Ascending aorta (tissue), 2 donors: Measurements from ENCODE around the gene TNIP2. TPM values are rescaled to one million over a fixed set of nuclear protein-coding genes. Genes with fewer than 3 reads are reported as not detected.
A peak's percentile ranks its signal among the peaks of the same experiment; 100 is the strongest.
"Not testable (repeated sequence)": the region's sequence is repeated elsewhere in the genome, so short reads cannot be mapped to it uniquely, and the experiment has no call there.

Experiments used
- DNase-seq, 2 donors: peaks; one replicate each; pipeline ENCODE4 v3.0.0-alpha.2; 2019; ENCODE audit warnings: low spot score in 2 of 2
- H3K27ac ChIP-seq, 2 donors: fragments of 200-600 bp; sonication (generic); one replicate each; pipeline ENCODE4 v1.5.1; 2016 to 2017; ENCODE audit warnings: mild to moderate bottlenecking in 1 of 2
- H3K27me3 ChIP-seq: fragments of 200-600 bp; sonication (generic); one replicate; pipeline ENCODE4 v1.5.1; 2017
- H3K36me3 ChIP-seq, 2 donors: fragments of 200-600 bp; sonication (generic); one replicate each; pipeline ENCODE4 v1.5.1; 2016
- H3K4me1 ChIP-seq, 2 donors: fragments of 200-600 bp; sonication (generic); one replicate each; pipeline ENCODE4 v1.5.1; 2016 to 2017; ENCODE audit warnings: mild to moderate bottlenecking in 1 of 2
- H3K4me3 ChIP-seq, 2 donors: fragments of 200-600 bp; sonication (generic); one replicate each; pipeline ENCODE4 v1.5.1; 2016 to 2017; ENCODE audit warnings: mild to moderate bottlenecking in 1 of 2
- H3K9me3 ChIP-seq, 2 donors: fragments of 200-600 bp; sonication (generic); one replicate each; pipeline ENCODE4 v1.5.1; 2016
- intact Hi-C: fragments of 100-400 bp; cut with DNase I; formaldehyde crosslinking; loops from one replicate; pipeline ENCODE4 v1.15.1; 2023
- total RNA-seq: library from RNA; depleted of rRNA; stranded (reverse); fragments of >200 nt; gene quantifications from one replicate; pipeline ENCODE4 v1.1.0, GENCODE V29; 2016
- TF ChIP-seq, protein P1 (sequence below), 3 experiments: fragments of 200-600 bp in 2 of 3; fragments of 450-650 bp in 1 of 3; sonication (generic) in 2 of 3; IDR thresholded peaks; one replicate each; pipeline ENCODE4 v1.5.1; 2016 to 2019; ENCODE audit warnings: antibody characterized with exemption in 3 of 3, mild to moderate bottlenecking in 1 of 3, moderate library complexity in 1 of 3

TNIP2 gene
- total RNA-seq, 1 donor from 2014 or later: 65.6 TPM

DNA sequence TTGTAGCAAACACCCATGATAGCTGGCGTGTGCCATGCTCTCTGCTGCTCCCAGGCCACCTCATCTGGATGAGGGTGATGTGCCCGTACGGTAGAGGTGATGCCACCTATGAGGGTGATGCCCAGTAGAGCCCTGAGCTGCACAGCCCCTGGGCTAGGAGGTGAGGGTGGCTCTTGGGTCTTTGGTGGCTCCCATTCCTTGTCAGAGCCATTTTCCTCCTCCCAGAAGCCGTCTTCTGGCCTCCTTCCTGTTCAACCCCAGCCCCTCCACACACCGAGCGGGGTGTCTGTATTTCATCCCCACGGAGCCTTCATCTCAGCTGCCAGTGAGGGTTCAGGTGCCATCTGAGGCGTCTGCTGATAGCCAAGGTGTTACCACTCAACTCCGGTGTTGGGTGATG is 12.0 kb upstream of the TNIP2 start:
- Histone ChIP-seq H3K4me1 (no peaks in the 10 kb centered on the region), H3K36me3 (no peaks in the 10 kb centered on the region), H3K27ac (no peak overlapping the region), H3K4me3 (no peak overlapping the region), H3K9me3 (no peaks in the 10 kb centered on the region), H3K27me3 (no peaks in the 10 kb centered on the region)
- peak in 1 of 2 donors; percentile 31 for DNase-seq
- TF ChIP-seq, protein P1, sequence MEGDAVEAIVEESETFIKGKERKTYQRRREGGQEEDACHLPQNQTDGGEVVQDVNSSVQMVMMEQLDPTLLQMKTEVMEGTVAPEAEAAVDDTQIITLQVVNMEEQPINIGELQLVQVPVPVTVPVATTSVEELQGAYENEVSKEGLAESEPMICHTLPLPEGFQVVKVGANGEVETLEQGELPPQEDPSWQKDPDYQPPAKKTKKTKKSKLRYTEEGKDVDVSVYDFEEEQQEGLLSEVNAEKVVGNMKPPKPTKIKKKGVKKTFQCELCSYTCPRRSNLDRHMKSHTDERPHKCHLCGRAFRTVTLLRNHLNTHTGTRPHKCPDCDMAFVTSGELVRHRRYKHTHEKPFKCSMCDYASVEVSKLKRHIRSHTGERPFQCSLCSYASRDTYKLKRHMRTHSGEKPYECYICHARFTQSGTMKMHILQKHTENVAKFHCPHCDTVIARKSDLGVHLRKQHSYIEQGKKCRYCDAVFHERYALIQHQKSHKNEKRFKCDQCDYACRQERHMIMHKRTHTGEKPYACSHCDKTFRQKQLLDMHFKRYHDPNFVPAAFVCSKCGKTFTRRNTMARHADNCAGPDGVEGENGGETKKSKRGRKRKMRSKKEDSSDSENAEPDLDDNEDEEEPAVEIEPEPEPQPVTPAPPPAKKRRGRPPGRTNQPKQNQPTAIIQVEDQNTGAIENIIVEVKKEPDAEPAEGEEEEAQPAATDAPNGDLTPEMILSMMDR (IDR thresholded peaks at IDR 0.05): no peak
- intact Hi-C loops: loop anchor here (10.0 kb wide), 1 partner anchor 527 kb away; the partner anchor contains the start of gene RGS12

DNA sequence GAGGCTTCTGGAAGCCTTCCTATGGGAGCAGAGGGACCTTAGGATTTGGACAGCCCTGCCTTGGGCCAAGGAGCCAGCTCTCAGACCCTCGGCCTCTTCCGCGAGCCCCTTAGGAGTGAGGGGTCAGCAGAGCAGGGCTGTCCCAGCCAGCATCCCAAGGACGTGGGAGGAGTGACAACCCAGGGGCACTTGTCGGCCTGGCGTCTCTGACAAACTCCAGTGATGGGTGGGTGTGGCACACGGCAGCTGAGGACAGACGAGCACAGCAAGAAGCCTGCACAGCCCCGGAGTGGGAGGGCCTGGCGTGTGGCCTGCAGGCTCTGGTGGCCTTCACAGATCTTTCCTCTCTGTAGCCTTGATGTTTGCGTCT is 11.6 kb upstream of the TNIP2 start:
- Histone ChIP-seq H3K9me3 (no peaks in the 10 kb centered on the region), H3K27me3 (no peaks in the 10 kb centered on the region), H3K4me1 (no peaks in the 10 kb centered on the region), H3K27ac (no peak overlapping the region), H3K4me3 (no peak overlapping the region), H3K36me3 (no peaks in the 10 kb centered on the region)
- peak in 1 of 2 donors; percentile 63 for DNase-seq
- TF ChIP-seq, protein P1 (IDR thresholded peaks at IDR 0.05): no peak
- intact Hi-C loops: loop anchor here (10.0 kb wide), 1 partner anchor 527 kb away; the partner anchor contains the start of gene RGS12

DNA sequence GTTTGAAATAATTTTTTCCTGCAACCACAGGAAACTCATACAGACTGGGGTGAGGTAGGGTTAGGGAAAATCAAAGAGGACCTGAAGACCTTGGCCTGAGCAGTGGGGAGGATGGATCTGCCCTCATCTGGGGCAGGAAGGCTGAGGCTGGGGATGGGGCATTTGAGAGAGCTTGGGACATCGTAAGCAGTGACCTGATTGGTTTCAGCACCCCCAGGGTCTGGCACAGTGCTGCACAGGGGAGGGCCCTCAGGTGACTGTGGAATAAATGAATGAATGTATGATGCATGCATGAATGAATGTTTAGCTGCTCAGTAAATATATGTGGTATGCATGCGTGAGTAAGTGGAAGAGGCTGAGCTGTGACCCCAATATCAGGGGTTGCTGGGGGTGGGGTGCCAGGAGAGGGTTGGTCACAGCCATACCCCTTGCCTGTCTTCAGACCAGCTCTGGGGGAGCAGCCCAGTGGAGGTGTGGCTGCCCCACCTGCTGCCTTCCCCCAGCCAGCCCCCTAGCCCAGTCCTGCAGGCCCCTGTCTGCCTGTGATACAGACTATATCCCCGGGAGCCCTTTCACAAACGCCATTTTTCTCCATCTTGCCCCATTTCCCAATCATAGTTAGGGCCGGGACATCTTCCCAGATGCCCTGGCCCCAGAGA is 11.0 kb upstream of the TNIP2 start:
- TF ChIP-seq, protein P1 (IDR thresholded peaks at IDR 0.05): no peak
- peak in 1 of 2 donors; percentile 54 for DNase-seq
- intact Hi-C loops: loop anchor here (10.0 kb wide), 1 partner anchor 528 kb away; the partner anchor contains the start of gene RGS12

DNA sequence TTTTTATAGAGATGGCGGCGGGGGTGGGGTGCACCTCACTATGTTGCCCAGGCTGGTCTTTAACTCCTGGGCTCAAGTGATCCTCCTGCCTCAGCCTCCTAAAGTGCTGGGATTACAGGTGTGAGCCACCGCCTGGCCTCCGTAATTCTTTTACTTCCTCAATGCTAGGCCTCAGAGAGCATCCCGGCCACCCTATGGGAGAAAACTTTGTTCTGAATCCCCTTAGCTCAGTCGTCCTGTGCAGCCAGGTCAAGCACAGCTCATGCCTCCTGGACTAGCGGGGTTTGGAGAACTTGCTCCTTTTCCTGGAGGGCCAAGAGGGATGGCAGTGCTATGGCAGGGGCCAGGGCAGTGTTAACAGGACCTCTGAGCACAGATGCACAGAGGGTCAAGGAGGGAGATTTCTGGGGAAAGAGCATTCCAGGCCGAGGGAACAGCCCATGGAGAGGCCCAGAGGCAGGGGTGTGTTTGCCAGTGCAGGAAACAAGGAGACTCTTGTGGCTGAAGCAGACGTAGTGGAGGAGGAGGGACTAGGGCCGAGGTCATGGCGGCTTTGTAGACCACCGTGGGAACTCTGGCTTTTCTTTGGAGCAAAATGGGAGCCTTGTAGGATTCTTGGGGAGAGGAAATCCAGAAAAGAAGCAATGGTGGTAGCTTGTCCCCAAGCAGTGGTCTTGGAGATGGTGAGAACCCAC is 9.8 kb upstream of the TNIP2 start:
- intact Hi-C loops: loop anchor here (2.0 to 10.0 kb wide), 2 partner anchors 197 to 529 kb away; partner anchors contain the start of genes GRK4, NOP14 and RGS12
- H3K27me3 ChIP-seq: no peaks in the 10 kb centered on the region
- no peaks in the 10 kb centered on the region for H3K36me3 ChIP-seq
- no peak overlapping the region for H3K4me3 ChIP-seq
- no peaks in the 10 kb centered on the region for H3K9me3 ChIP-seq
- DNase-seq: peak in 1 of 2 donors; percentile 55
- H3K4me1 ChIP-seq: no peaks in the 10 kb centered on the region
- TF ChIP-seq, protein P1 (IDR thresholded peaks at IDR 0.05): no peak
- no peak overlapping the region for H3K27ac ChIP-seq

More for the DNA sequence above, 11.0 kb upstream of the TNIP2 start:
- no peaks in the 10 kb centered on the region for H3K9me3 ChIP-seq
- no peaks in the 10 kb centered on the region for H3K36me3 ChIP-seq
- H3K4me3 ChIP-seq: no peak overlapping the region
- H3K27me3 ChIP-seq: no peaks in the 10 kb centered on the region
- H3K4me1 ChIP-seq: no peaks in the 10 kb centered on the region
- H3K27ac ChIP-seq: no peak overlapping the region

DNA sequence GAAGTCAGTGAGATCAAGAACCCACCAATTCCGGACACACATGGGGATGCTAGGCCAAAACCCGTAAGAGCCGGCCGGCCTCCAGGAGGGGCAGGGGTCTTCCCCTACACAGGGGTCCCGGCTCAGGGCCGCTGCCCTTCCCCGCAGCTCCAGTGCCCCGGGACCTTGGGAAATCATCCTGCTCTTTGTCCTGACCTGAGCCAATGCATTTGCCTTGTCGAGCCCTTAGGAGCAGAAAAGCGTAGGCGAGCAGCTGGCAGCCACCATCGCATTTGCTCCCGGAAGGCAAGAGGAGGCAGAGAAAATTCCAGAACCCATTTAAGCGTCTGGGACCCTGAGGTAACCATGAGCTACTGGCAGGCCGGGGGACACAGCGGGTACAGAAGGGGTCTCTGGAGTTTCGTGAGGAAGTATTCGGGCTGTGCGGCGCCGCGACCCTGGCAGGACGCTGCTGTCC is 7.4 kb upstream of the TNIP2 start:
- Histone ChIP-seq H3K4me3 (peak overlapping the region; percentile 35 to 64), H3K27me3 (no peaks in the 10 kb centered on the region), H3K4me1 (no peaks in the 10 kb centered on the region), H3K9me3 (no peaks in the 10 kb centered on the region), H3K36me3 (no peaks in the 10 kb centered on the region), H3K27ac (peak overlapping the region; percentile 67 to 71)
- intact Hi-C loops: loop anchor here (5.0 to 10.0 kb wide), 2 partner anchors 274 to 531 kb away; partner anchors contain the start of gene RGS12
- DNase-seq: no peak
- TF ChIP-seq, protein P1 (IDR thresholded peaks at IDR 0.05): no peak

DNA sequence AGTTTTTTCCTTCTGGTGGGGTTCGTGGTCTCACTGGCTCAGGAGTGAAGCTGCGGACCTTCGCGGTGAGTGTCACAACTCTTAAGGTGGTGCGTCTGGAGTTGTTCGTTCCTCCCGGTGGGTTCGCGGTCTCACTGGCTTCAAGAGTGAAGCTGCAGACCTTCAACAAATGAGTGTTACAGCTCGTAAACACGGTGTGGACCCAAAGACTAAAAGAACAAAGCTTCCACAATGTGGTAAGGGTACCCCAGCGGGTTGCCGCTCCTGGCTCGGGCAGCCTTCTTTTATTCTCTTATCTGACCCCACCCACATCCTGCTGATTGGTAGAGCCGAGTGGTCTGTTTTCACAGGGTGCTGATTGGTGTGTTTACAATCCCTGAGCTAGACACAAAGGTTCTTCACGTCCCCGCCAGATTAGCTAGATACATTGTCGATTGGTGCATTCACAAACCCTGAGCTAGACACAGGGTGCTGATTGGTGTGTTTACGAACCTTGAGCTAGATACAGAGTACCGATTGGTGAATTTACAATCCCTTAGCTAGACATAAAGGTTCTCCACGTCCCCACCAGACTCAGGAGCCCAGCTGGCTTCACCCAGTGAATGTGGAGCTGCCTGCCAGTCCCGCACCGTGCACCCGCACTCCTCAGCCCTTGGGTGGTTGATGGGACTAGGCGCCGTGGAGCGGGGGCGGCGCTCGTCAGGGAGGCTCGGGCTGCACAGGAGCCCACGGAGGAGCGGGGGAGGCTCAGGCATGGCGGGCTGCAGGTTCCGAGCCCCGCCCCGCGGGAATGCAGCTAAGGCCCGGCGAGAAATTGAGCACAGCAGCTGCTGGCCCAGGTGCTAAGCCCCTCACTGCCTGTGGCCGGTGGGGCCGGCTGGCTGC is 6.6 kb upstream of the TNIP2 start:
- H3K4me1 ChIP-seq, H3K9me3 ChIP-seq, H3K27me3 ChIP-seq, H3K4me3 ChIP-seq, H3K36me3 ChIP-seq, DNase-seq: not testable (repeated sequence)
- peak overlapping the region in 1 of 2 donors; percentile 71 for H3K27ac ChIP-seq
- intact Hi-C loops: loop anchor here (5.0 to 10.0 kb wide), 2 partner anchors 275 to 532 kb away; partner anchors contain the start of gene RGS12
